A673 (cell line): Measurements from ENCODE around the gene DMD.

Experiments used
- CTCF ChIP-seq: fragments of 300-800, 200-600 bp; sonication (generic); conservative IDR thresholded peaks from 2 replicates; pipeline ENCODE4 v1.5.1; 2017; ENCODE audit warnings: low read depth, mild to moderate bottlenecking, antibody characterized with exemption, low read length, moderate library complexity, mixed read lengths
- EZH2 ChIP-seq: fragments of 200-600 bp; sonication (generic); IDR thresholded peaks from 2 replicates; pipeline ENCODE4 v1.6.1; 2017; ENCODE audit warnings: borderline replicate concordance, low read depth, mild to moderate bottlenecking, mixed read lengths, antibody characterized with exemption, low read length; ENCODE audit not compliant: poor library complexity, severe bottlenecking

GRCh38 chrX:32153585-32153984 is 1057.8 kb downstream of the DMD start:
- TF ChIP-seq CTCF (no peak), EZH2 (no peak)
